ENCODE measurements around the gene ZNF385B.

- TF ChIP-seq TAF1 (IDR thresholded peaks at IDR 0.05; ENCODE audit: borderline replicate concordance, low read depth, low read length) = no peak
- TF ChIP-seq POLR2AphosphoS5 (IDR thresholded peaks at IDR 0.05; ENCODE audit: low read depth, low read length) = no peak
Observed at GRCh38 chr2:179435000-179435399, 426.4 kb downstream of the ZNF385B start.
